Activated CD4-positive, alpha-beta T cell treated with anti-CD3 and anti-CD28 coated beads for 4 hours (primary cell): ENCODE measurements around the gene SCOC.
A peak's percentile ranks its signal among the peaks of the same experiment; 100 is the strongest.

ENCODE experiments used
- DNase-seq, 2 donors: peaks; one replicate each; pipeline ENCODE4 v3.0.0-alpha.2; 2020

Gene SCOC

GRCh38 chr4:140373328-140374129 lies at the start of gene SCOC:
TSS of gene SCOC (plus strand) at chr4:140373646. CDS start at chr4:140379171, 5,525 bp downstream.
- DNase-seq = peak; percentile 96 to 97

- peak in 1 of 2 donors; percentile 7 for DNase-seq
Observed at GRCh38 chr4:140326395-140326993, 47.0 kb upstream of the SCOC start.

GRCh38 chr4:140330311-140330900 lies 43.0 kb upstream of the SCOC start:
- no peak for DNase-seq

GRCh38 chr4:140331245-140331644 lies 42.2 kb upstream of the SCOC start:
- no peak for DNase-seq

GRCh38 chr4:140331876-140332275 lies 41.6 kb upstream of the SCOC start:
- DNase-seq = no peak

- DNase-seq = no peak
Observed at GRCh38 chr4:140332734-140333133, 40.7 kb upstream of the SCOC start.

- no peak for DNase-seq
Observed at GRCh38 chr4:140333523-140333922, 39.9 kb upstream of the SCOC start.

GRCh38 chr4:140335076-140335475 lies 38.4 kb upstream of the SCOC start:
- DNase-seq = no peak

- no peak for DNase-seq
Observed at GRCh38 chr4:140336730-140337129, 36.7 kb upstream of the SCOC start.

GRCh38 chr4:140342620-140343019 lies 30.8 kb upstream of the SCOC start:
- DNase-seq = no peak

- DNase-seq = no peak
Observed at GRCh38 chr4:140343303-140343702, 30.1 kb upstream of the SCOC start.

- no peak for DNase-seq
Observed at GRCh38 chr4:140344101-140344500, 29.3 kb upstream of the SCOC start.

GRCh38 chr4:140344621-140345020 lies 28.8 kb upstream of the SCOC start:
- no peak for DNase-seq

- DNase-seq = no peak
Observed at GRCh38 chr4:140346136-140346535, 27.3 kb upstream of the SCOC start.

- DNase-seq = no peak
Observed at GRCh38 chr4:140349816-140350215, 23.6 kb upstream of the SCOC start.

- no peak for DNase-seq
Observed at GRCh38 chr4:140351093-140352075, 22.1 kb upstream of the SCOC start.

GRCh38 chr4:140353786-140354185 lies 19.7 kb upstream of the SCOC start:
- DNase-seq = no peak

GRCh38 chr4:140355288-140355687 lies 18.2 kb upstream of the SCOC start:
- no peak for DNase-seq

- DNase-seq = no peak
Observed at GRCh38 chr4:140357868-140358267, 15.6 kb upstream of the SCOC start.

- no peak for DNase-seq
Observed at GRCh38 chr4:140358281-140358680, 15.2 kb upstream of the SCOC start.

- peak; percentile 79 to 86 for DNase-seq
Observed at GRCh38 chr4:140359562-140360427, 13.7 kb upstream of the SCOC start.

- no peak for DNase-seq
Observed at GRCh38 chr4:140361099-140361498, 12.3 kb upstream of the SCOC start.
